IMR-90 (cell line): ENCODE measurements around the gene FOXN3.

Source experiments
- CEBPB ChIP-seq: IDR thresholded peaks from 2 replicates; pipeline ENCODE4 v1.6.1; 2012; ENCODE audit warnings: low read depth, low read length, improper control_type of control experiment
- CHD1 ChIP-seq: IDR thresholded peaks from 2 replicates; pipeline ENCODE4 v1.6.1; 2012; ENCODE audit warnings: low read depth, low read length, improper control_type of control experiment
- ELK1 ChIP-seq: fragments of 150-350 bp; IDR thresholded peaks from 2 replicates; pipeline ENCODE4 v1.6.1; 2016; ENCODE audit warnings: low read depth, mild to moderate bottlenecking, low read length, moderate library complexity, borderline replicate concordance
- MAFK ChIP-seq: IDR thresholded peaks from 2 replicates; pipeline ENCODE4 v1.6.1; 2012; ENCODE audit warnings: low read depth, low read length, improper control_type of control experiment
- NFE2L2 ChIP-seq: fragments of 150-350 bp; IDR thresholded peaks from 2 replicates; pipeline ENCODE4 v1.6.1; 2016; ENCODE audit warnings: low read depth, mild to moderate bottlenecking, low read length
- POLR2A ChIP-seq: IDR thresholded peaks from 2 replicates; pipeline ENCODE4 v1.6.1; 2012; ENCODE audit warnings: mild to moderate bottlenecking, low read depth, low read length
- RAD21 ChIP-seq: IDR thresholded peaks from 2 replicates; pipeline ENCODE4 v1.6.1; 2012; ENCODE audit warnings: low read length, improper control_type of control experiment
- RCOR1 ChIP-seq: IDR thresholded peaks from 2 replicates; pipeline ENCODE4 v1.6.1; 2012; ENCODE audit warnings: mild to moderate bottlenecking, low read length, improper control_type of control experiment; ENCODE audit not compliant: insufficient replicate concordance
- RFX5 ChIP-seq: IDR thresholded peaks from 2 replicates; pipeline ENCODE4 v1.8.0; 2012; ENCODE audit warnings: low read depth, mild to moderate bottlenecking, low read length, moderate library complexity
- SMC3 ChIP-seq: fragments of 150-350 bp; IDR thresholded peaks from 2 replicates; pipeline ENCODE4 v1.6.1; 2016; ENCODE audit warnings: low read depth, mild to moderate bottlenecking, antibody characterized with exemption, low read length, moderate library complexity
- USF2 ChIP-seq: fragments of 150-350 bp; IDR thresholded peaks from 2 replicates; pipeline ENCODE4 v1.6.1; 2017; ENCODE audit warnings: mild to moderate bottlenecking, antibody characterized with exemption, low read length, low read depth
- TF ChIP-seq, protein P1 (sequence below): conservative IDR thresholded peaks from 2 replicates; pipeline ENCODE4 v1.5.1; 2012; ENCODE audit warnings: mild to moderate bottlenecking, low read depth, low read length, improper control_type of control experiment

GRCh38 chr14:89121968-89122620 is 294.9 kb downstream of the FOXN3 start:
- TF ChIP-seq, protein P1, sequence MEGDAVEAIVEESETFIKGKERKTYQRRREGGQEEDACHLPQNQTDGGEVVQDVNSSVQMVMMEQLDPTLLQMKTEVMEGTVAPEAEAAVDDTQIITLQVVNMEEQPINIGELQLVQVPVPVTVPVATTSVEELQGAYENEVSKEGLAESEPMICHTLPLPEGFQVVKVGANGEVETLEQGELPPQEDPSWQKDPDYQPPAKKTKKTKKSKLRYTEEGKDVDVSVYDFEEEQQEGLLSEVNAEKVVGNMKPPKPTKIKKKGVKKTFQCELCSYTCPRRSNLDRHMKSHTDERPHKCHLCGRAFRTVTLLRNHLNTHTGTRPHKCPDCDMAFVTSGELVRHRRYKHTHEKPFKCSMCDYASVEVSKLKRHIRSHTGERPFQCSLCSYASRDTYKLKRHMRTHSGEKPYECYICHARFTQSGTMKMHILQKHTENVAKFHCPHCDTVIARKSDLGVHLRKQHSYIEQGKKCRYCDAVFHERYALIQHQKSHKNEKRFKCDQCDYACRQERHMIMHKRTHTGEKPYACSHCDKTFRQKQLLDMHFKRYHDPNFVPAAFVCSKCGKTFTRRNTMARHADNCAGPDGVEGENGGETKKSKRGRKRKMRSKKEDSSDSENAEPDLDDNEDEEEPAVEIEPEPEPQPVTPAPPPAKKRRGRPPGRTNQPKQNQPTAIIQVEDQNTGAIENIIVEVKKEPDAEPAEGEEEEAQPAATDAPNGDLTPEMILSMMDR: no peak
- TF ChIP-seq CEBPB (no peak), SMC3 (no peak), CHD1 (no peak), POLR2A (no peak), NFE2L2 (no peak), USF2 (no peak), RAD21 (no peak), RCOR1 (no peak), RFX5 (no peak), MAFK (no peak), ELK1 (no peak)
